ENCODE results near the gene ARRDC4.
A peak's percentile ranks its signal among the peaks of the same experiment; 100 is the strongest.
"Not testable (repeated sequence)": the region's sequence is repeated elsewhere in the genome, so short reads cannot be mapped to it uniquely, and the experiment has no call there.

The ARRDC4 gene

GRCh38 chr15:97966246-97966645, 5.7 kb downstream of the ARRDC4 start:
- DNase-seq (ENCODE audit: low read depth, low spot score): no peak

GRCh38 chr15:97966924-97967620, 6.6 kb downstream of the ARRDC4 start:
- no peak for DNase-seq (ENCODE audit: low read depth, low spot score)

- DNase-seq (ENCODE audit: low read depth, low spot score): peak; percentile 32
These were observed 7.4 kb downstream of the ARRDC4 start for GRCh38 chr15:97967881-97968280.

GRCh38 chr15:97968380-97968779, 7.9 kb downstream of the ARRDC4 start:
- DNase-seq (ENCODE audit: low read depth, low spot score): peak; percentile 91

GRCh38 chr15:97972366-97972765, 11.9 kb downstream of the ARRDC4 start:
- no peak for DNase-seq (ENCODE audit: low read depth, low spot score)

- DNase-seq (ENCODE audit: low read depth, low spot score): no peak
These were observed 15.6 kb downstream of the ARRDC4 start for GRCh38 chr15:97976129-97976528.

GRCh38 chr15:97976766-97977503, 16.4 kb downstream of the ARRDC4 start:
- DNase-seq (ENCODE audit: low read depth, low spot score): no peak

GRCh38 chr15:97977734-97978133, 17.2 kb downstream of the ARRDC4 start:
- no peak for DNase-seq (ENCODE audit: low read depth, low spot score)

- DNase-seq (ENCODE audit: low read depth, low spot score): peak; percentile 91
These were observed 18.1 kb downstream of the ARRDC4 start for GRCh38 chr15:97978401-97979139.

- no peak for DNase-seq (ENCODE audit: low read depth, low spot score)
These were observed 18.6 kb downstream of the ARRDC4 start for GRCh38 chr15:97979140-97979520.

- DNase-seq (ENCODE audit: low read depth, low spot score): no peak
These were observed 20.6 kb downstream of the ARRDC4 start for GRCh38 chr15:97981058-97981457.

- DNase-seq (ENCODE audit: low read depth, low spot score): no peak
These were observed 21.3 kb downstream of the ARRDC4 start for GRCh38 chr15:97981758-97982157.

GRCh38 chr15:97984157-97984556, 23.7 kb downstream of the ARRDC4 start:
- DNase-seq (ENCODE audit: low read depth, low spot score): no peak

GRCh38 chr15:97985979-97986378, 25.5 kb downstream of the ARRDC4 start:
- not testable (repeated sequence) for DNase-seq (ENCODE audit: low read depth, low spot score)

GRCh38 chr15:97986781-97987180, 26.3 kb downstream of the ARRDC4 start:
- no peak for DNase-seq (ENCODE audit: low read depth, low spot score)

- DNase-seq (ENCODE audit: low read depth, low spot score): no peak
These were observed 28.8 kb downstream of the ARRDC4 start for GRCh38 chr15:97989299-97989698.

- DNase-seq (ENCODE audit: low read depth, low spot score): no peak
These were observed 31.6 kb downstream of the ARRDC4 start for GRCh38 chr15:97991972-97992541.

- no peak for DNase-seq (ENCODE audit: low read depth, low spot score)
These were observed 32.3 kb downstream of the ARRDC4 start for GRCh38 chr15:97992823-97993222.

- no peak for DNase-seq (ENCODE audit: low read depth, low spot score)
These were observed 32.8 kb downstream of the ARRDC4 start for GRCh38 chr15:97993310-97993738.

- DNase-seq (ENCODE audit: low read depth, low spot score): no peak
These were observed 33.7 kb downstream of the ARRDC4 start for GRCh38 chr15:97994236-97994635.

GRCh38 chr15:97995192-97995591, 34.7 kb downstream of the ARRDC4 start:
- no peak for DNase-seq (ENCODE audit: low read depth, low spot score)

Measured in astrocyte of the hippocampus (primary cell).